Ishikawa (cell line): ENCODE results near the gene AARS2.

ENCODE experiments used
- CEBPB ChIP-seq: IDR thresholded peaks from 2 replicates; pipeline ENCODE4 v1.6.1; 2012
- CREB1 ChIP-seq: IDR thresholded peaks from 2 replicates; pipeline ENCODE4 v1.6.1; 2012; ENCODE audit warnings: low read depth
- EGR1 ChIP-seq: IDR thresholded peaks from 2 replicates; pipeline ENCODE4 v1.6.1; 2012
- EP300 ChIP-seq: IDR thresholded peaks from 2 replicates; pipeline ENCODE4 v1.6.1; 2012; ENCODE audit warnings: borderline replicate concordance
- FOXM1 ChIP-seq: IDR thresholded peaks from 2 replicates; pipeline ENCODE4 v1.6.1; 2012; ENCODE audit warnings: low read depth, borderline replicate concordance
- NFIC ChIP-seq: IDR thresholded peaks from 2 replicates; pipeline ENCODE4 v1.6.1; 2012
- RAD21 ChIP-seq: IDR thresholded peaks from 2 replicates; pipeline ENCODE4 v1.6.1; 2012; ENCODE audit warnings: low read depth
- REST ChIP-seq: IDR thresholded peaks from 2 replicates; pipeline ENCODE4 v1.6.1; 2012; ENCODE audit warnings: low read depth, mild to moderate bottlenecking
- TAF1 ChIP-seq: IDR thresholded peaks from 2 replicates; pipeline ENCODE4 v1.6.1; 2012; ENCODE audit warnings: low read depth, mild to moderate bottlenecking
- TCF12 ChIP-seq: IDR thresholded peaks from 2 replicates; pipeline ENCODE4 v1.6.1; 2012; ENCODE audit warnings: low read depth
- TEAD4 ChIP-seq: IDR thresholded peaks from 2 replicates; pipeline ENCODE4 v1.6.1; 2012
- YY1 ChIP-seq: IDR thresholded peaks from 2 replicates; pipeline ENCODE4 v1.6.1; 2012; ENCODE audit warnings: low read depth
- ZBTB7A ChIP-seq: IDR thresholded peaks from 2 replicates; pipeline ENCODE4 v1.6.1; 2012; ENCODE audit warnings: low read depth
- TF ChIP-seq, protein P1 (sequence below): IDR thresholded peaks from 2 replicates; pipeline ENCODE4 v1.6.1; 2012
- TF ChIP-seq, protein P2 (sequence below): IDR thresholded peaks from 2 replicates; pipeline ENCODE4 v1.6.1; 2012

The AARS2 gene

DNA sequence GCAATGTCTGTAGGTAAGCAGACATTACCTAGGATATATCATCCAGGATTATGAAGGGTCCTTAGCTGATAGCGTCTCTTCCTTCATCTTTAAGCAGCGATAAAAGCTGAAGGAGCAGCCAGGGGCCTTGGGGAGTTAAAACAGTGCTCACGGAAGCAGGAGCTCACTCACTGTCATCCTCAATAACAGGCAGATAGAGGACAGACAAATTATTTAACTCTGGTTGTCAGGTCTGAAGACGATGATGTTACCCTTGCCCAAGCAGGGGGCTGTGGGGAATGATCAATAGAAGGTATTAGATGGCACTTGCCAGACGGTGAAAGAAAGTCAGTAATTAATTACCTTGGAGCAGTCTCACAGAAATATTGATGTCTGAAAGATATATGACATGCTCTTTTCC is 16.7 kb upstream of the AARS2 start:
- TF ChIP-seq FOXM1, result no peak
- no peak for TF ChIP-seq NFIC
- TF ChIP-seq CREB1, result no peak
- TF ChIP-seq EGR1, result no peak
- no peak for TF ChIP-seq TCF12
- TF ChIP-seq ZBTB7A, result no peak
- TF ChIP-seq, protein P1, sequence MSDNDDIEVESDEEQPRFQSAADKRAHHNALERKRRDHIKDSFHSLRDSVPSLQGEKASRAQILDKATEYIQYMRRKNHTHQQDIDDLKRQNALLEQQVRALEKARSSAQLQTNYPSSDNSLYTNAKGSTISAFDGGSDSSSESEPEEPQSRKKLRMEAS, result no peak
- TF ChIP-seq EP300, result no peak
- TF ChIP-seq REST, result no peak
- TF ChIP-seq RAD21, result no peak
- TF ChIP-seq, protein P2, sequence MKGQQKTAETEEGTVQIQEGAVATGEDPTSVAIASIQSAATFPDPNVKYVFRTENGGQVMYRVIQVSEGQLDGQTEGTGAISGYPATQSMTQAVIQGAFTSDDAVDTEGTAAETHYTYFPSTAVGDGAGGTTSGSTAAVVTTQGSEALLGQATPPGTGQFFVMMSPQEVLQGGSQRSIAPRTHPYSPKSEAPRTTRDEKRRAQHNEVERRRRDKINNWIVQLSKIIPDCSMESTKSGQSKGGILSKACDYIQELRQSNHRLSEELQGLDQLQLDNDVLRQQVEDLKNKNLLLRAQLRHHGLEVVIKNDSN, result no peak
- TF ChIP-seq TEAD4, result no peak
- no peak for TF ChIP-seq YY1

GRCh38 chr6:44327760-44328159 is 14.6 kb upstream of the AARS2 start:
- TF ChIP-seq, protein P2, result no peak
- TF ChIP-seq REST (no peak), ZBTB7A (no peak), FOXM1 (no peak), TCF12 (no peak), TEAD4 (no peak), EGR1 (no peak), CREB1 (no peak), YY1 (no peak), TAF1 (no peak), RAD21 (no peak), CEBPB (no peak), EP300 (no peak), NFIC (no peak)
- TF ChIP-seq, protein P1, result no peak

DNA sequence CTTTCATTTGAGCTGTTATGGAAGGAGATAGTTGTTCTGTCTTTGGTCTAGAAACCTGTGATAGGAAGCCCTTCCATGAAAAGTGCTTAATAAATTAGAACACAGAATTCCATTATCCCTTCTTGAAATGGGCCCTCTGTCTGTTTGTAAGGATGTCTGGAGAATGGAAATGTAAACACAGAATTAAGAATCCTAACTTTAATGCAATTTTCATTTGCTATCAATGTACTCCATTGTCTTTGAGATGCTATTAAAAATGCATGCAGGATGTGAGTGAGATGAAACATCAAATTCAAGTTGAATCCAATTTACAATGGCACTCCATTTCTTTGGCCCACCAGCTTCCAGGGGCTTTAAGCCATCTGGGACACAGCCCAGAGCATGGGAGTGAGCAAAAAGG is 13.9 kb upstream of the AARS2 start:
- no peak for TF ChIP-seq REST

GRCh38 chr6:44321210-44321609 is 8.1 kb upstream of the AARS2 start:
- TF ChIP-seq FOXM1, result no peak
- TF ChIP-seq YY1, result no peak
- TF ChIP-seq, protein P2, result no peak
- TF ChIP-seq RAD21, result no peak
- TF ChIP-seq EP300, result no peak
- TF ChIP-seq CREB1, result no peak
- no peak for TF ChIP-seq TCF12
- TF ChIP-seq CEBPB, result no peak
- TF ChIP-seq, protein P1, result no peak
- no peak for TF ChIP-seq TAF1
- TF ChIP-seq REST, result no peak
- no peak for TF ChIP-seq ZBTB7A
- no peak for TF ChIP-seq EGR1
